Central memory CD4-positive, alpha-beta T cell (primary cell): ENCODE results near the gene CPNE2.
"Not testable (repeated sequence)": the region's sequence is repeated elsewhere in the genome, so short reads cannot be mapped to it uniquely, and the experiment has no call there.

Experiments
- DNase-seq: peaks from one replicate; pipeline ENCODE4 v3.0.0; 2022

The CPNE2 gene

DNA sequence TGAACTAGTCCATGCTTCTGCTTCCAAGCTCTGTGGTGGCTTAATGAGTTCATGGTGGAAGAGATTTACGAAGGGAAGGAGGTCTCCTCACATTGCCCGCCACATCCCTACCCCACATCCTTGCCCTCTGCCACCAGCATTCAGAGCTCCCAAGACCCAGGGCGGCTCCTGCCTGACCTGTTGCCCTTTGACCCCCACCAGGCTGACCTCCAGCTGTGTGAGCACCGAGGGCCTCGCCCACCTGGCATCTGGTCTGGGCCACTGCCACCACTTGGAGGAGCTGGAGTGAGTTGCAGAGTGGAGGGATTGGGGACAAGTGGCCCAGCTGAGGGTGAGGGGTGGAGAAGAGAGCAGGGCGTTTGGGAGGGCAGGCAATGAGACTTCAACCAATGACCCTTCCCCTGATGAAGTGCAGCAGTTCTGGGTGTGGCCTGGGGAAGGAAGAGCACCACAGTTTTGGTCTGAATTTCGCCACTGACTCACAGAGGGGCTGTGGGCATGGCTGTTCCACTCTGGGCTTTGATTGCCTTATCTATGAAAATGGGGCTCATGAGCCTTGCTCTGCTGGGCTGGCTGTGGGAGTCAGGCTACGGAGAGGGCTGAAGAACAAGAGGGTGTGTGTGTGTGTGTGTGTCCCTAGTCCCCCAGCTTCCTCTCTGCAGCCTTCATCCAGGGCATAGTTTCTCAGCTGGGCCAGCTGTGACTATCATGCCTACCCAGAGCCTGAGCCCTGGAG lies 22.6 kb upstream of the CPNE2 start:
- no peak for DNase-seq

GRCh38 chr16:57070424-57070823 lies 22.0 kb upstream of the CPNE2 start:
- DNase-seq: no peak

- DNase-seq: not testable (repeated sequence)
Observed at GRCh38 chr16:57071081-57071732, 21.2 kb upstream of the CPNE2 start.

DNA sequence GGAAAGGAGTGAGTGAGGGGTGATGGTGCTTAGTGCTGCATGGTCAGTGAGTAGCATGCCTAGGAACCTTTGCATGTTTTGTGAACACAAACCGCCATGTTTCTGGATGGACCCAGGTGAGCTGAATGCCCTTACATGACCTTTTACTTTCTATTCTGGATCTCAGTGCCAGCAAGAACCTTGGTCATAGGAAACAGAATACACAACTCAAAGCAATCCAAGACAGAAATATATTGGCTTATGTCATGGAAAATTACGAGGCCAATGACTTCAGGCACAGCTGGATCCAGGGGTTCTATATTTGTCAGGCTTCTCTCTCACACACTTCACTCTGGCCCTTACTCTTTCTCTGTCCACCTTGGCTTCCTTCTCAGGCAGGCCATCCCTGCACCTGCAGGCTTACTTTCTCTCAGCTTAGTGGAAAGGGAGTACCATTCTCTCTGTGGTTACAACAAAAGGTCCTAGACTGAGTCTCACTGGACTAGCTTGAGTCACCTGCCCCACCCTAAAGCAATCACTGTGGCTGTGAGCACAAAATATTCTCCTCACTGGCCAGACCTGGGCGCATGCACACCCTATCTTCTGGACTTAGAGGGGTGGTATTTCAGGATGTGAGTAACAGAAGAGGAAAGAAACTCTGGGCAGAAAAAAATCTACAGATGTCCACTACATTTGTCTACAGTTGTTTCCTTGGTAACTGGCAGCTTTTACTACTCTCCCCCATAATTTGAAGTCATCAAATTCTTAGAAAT lies 20.4 kb upstream of the CPNE2 start:
- no peak for DNase-seq

DNA sequence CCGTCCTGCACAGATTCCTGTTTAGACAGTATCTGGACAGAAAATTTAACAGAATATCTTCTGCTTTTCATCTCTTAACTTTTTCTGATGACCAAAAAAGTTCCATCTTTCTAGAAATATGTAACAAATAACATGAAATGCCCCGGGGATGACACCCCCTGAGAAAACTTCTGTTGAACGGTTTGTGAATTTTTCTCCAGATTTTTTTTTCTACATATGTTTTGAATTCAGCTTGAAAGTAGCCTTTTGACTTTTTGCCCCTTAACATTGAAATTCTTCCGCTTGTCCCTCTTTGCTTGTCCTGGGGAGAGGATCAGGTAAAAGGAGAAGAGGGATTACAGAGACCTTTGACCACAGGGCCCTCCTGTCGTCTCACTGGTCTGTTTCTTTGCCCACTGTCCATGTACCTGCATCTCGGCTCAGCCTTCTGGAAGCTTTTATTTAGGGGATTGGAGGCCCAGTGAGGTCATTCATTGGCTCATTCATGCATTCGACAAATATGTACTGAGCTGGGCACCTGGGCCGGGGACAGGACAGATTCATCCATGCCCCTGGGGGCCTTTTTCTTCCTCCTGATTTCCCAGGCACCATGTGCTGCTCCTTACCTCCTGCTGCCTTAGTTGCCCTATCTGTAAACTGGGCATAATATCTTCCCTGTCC lies 19.6 kb upstream of the CPNE2 start:
- DNase-seq: no peak

- no peak for DNase-seq
Observed at GRCh38 chr16:57077714-57078113, 14.7 kb upstream of the CPNE2 start.

- no peak for DNase-seq
Observed at GRCh38 chr16:57081744-57082143, 10.6 kb upstream of the CPNE2 start.

DNA sequence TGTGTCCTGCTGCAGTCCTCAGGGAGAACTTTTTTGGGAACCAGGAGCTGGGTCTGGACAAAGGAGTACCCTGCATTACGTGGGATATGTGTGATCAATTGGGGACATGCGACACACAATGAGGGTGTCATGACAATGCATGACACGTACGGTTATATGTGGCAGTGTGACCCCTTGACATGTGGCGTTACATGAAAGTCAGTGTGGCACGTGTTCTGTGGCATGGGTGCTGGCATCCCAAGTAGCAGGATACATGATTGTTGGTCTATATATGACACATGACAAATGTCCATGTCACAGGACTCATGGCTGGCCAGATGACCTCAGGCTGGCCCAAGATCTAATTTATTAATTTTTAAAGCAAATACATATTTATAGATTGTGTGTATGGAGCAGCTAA lies 9.7 kb upstream of the CPNE2 start:
- DNase-seq: no peak

DNA sequence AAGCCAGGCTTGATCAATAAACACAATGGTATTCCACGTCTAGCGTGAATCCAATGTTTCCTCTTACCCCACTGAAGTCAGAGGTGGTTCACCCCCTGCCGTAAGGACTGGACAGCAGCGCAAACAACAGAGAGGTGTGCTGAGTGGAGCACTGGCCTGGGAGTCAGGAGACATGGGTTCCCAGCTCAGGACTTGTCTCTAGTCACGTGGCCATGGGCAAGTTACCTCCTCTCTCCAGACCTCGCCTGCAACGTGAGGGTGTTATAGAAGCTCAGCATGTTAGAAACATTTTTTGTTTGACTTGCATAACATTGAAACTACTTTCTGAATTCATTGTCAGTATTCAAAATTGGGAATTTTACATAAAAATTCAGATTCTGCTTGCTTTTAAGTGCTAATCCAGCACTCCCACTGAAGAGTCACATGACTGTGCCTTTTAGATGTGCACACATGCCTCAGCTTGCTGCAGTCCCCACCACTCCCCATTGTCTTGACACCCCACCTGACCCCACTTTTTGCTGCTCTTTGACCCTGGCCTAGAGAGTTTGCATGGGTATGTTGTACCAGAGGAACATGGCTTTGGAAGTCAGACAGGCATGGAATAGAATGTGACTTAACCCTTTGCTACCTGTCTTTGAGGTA lies 8.8 kb upstream of the CPNE2 start:
- no peak for DNase-seq

GRCh38 chr16:57084257-57084770 lies 8.1 kb upstream of the CPNE2 start:
- peak; percentile 78 for DNase-seq

DNA sequence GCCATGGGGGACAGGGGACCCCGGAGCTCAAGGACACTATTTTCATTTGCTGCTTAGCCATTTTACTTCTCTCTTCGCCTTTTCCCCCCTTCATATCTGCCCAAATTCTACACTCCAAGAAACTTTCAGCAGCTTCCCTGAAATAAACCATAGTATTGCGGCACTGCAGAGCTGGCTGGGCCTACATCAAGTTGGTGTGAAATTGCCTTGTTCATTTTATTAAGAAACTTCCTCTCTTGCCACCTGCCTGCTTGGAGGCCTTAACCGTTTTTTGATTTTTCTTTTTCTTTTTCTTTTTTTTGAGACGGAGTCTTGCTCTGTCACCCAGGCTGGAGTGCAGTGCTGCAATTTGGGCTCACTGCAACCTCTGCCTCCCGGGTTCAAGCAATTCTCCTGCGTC lies 7.4 kb upstream of the CPNE2 start:
- no peak for DNase-seq

GRCh38 chr16:57087003-57087402 lies 5.4 kb upstream of the CPNE2 start:
- DNase-seq: no peak

DNA sequence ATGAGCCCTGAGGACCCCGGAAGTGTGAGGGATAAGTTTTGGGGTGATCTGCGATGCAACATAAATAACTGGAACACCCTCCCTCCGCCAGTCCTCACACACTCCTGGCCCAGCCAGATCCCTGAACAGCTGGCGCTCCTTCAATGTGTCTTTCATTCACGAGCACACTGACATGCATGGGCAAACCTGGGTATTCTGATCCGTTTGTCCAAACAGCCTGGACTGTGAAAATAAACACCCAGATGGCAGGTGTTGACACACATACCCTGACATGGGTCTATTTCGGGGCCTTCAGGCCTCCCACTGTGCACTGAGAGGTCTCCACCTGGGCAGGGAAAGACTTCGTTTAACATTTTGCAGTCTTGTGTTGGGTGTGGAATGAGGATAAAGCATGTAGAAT lies 3.0 kb upstream of the CPNE2 start:
- DNase-seq: no peak

- DNase-seq: no peak
Observed at GRCh38 chr16:57091200-57091974, 996 bp upstream of the CPNE2 start.

GRCh38 chr16:57092786-57093411 lies 516 bp downstream of the CPNE2 start:
- peak; percentile 28 for DNase-seq

- DNase-seq: no peak
Observed at GRCh38 chr16:57093666-57094564, 1.5 kb downstream of the CPNE2 start.

- no peak for DNase-seq
Observed at GRCh38 chr16:57094911-57095310, 2.5 kb downstream of the CPNE2 start.

DNA sequence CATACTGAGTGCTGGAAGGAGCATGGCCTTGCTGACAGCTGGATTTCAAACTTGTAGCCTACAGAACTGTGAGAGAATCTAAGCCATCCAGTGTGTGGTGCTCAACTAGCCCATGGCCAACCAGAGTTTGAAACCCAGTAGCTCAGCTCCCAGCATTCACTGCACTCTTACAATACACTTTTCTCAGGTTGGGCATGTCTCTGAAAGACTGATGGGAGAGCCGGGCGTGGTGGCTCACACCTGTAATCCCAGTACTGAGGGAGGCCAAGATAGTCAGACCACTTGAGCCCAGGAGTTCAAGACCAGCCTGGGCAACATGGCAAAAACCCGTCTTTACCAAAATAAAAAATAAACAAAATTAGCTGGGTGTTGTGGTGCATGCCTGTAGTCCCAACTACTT lies 3.8 kb downstream of the CPNE2 start:
- no peak for DNase-seq

DNA sequence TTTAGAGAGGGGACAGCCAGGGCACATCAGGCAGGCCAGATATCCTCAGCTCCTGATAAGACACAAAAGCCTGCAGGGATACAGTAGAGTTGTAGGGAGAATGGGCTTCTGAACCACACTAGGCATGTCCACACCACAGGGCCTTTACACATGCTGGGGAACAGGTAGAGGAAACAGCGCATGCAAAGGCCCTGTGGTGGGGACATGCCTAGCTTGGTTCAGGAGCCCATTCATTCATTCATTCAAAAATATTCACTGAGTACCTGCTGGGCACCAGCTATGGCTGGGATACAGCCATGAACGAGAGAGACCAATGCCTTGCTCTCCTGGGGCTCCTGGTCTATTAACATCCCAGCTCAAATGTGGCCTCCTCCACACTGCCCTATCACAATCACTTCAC lies 4.4 kb downstream of the CPNE2 start:
- DNase-seq: no peak

GRCh38 chr16:57098188-57098841 lies 5.9 kb downstream of the CPNE2 start:
- DNase-seq: no peak
